Anterior cingulate cortex (tissue), 58 donors: ENCODE results near the gene ZNF160.
A peak's percentile ranks its signal among the peaks of the same experiment; 100 is the strongest.

Source experiments
- DNase-seq, 58 donors: peaks; one replicate each; lab custom pipeline; 2025; lab: John Stamatoyannopoulos, UW

The ZNF160 gene

GRCh38 chr19:53094754-53095575 lies 8.3 kb downstream of the ZNF160 start:
- no peak for DNase-seq

DNA sequence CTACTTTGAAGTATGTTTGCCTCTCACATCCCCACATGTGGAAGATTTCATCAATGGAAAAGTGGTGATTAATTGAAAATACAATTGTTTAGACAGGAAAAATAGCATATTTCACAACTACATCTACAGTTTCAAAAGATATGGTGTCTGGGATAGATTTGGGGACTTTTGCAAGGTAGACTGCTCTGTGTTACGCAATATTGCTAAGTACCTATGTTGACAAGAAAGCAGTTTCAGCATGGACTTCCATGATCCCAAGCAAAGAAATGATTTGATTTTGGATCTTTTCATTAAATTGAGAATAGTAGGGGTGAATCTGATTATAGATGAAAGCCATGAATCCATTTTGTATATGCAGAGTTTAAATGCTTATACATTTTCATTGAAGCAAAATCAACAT lies 10.5 kb downstream of the ZNF160 start:
- no peak for DNase-seq

DNA sequence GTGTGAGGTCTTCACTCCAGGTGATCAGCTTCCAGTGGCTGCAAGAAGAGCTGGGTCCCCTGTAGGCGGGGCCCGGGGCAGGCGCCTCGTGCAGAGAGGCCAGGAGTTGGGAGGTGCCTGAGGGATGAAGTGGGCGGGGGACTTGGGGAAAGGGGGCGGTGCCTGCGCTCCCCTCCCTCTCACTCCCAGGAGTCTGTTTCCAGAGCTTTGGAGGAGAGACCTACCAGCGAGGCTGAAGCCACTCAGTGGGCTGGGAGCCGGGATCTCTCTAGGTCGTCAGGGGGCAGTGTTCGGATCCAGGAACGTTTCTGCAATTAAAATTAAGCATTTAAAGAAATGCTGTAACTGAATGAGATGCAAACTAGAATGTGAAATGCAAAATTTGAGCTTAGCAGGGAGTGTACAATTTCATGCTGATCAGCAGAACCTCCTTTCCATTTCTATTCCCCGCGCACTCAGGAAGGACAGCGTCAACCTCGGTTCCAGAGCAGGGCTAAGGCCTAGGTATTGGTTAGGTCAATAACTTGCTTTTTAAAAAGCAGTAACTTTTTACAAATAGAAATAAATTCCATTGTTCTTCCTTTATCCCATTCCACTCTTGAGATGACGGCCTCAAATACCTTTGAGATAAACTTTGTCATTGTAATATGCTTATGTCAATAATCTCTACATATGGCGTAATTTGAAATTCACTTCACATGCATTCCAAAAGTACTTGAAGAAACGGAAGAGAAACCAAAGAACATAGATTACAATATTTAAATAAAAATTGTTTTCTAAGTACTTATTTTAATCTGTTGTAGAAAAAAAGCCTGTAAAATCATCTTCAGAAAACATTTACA lies 11.6 kb downstream of the ZNF160 start:
- DNase-seq = no peak

DNA sequence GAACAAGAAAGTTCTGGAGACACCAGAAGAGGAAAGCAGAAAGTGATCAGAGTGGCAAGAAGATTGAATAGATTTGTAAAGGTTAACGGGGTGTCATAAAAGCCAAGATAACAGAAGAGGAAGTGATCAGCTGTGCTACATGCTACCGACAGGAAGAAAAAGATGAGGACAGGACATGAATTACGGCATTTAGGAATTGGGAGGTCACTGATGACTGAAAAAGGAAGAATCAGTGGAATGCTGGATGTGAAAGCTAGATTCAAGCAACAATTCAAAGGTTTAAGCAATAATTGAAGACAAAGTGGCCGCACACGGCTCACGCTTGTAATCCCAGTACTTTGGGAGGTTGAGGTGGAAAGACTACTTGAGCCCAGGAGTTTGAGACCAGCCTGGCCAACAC lies 15.1 kb downstream of the ZNF160 start:
- DNase-seq = no peak

- peak in 50 of 58 donors; percentile 1 to 73 (median 35) for DNase-seq
Observed at GRCh38 chr19:53086949-53087348, 16.3 kb downstream of the ZNF160 start.

- DNase-seq = no peak
Observed at GRCh38 chr19:53085496-53085895, 17.7 kb downstream of the ZNF160 start.

GRCh38 chr19:53082929-53083328 lies 20.3 kb downstream of the ZNF160 start:
- no peak for DNase-seq

- DNase-seq = no peak
Observed at GRCh38 chr19:53079313-53079924, 23.8 kb downstream of the ZNF160 start.

DNA sequence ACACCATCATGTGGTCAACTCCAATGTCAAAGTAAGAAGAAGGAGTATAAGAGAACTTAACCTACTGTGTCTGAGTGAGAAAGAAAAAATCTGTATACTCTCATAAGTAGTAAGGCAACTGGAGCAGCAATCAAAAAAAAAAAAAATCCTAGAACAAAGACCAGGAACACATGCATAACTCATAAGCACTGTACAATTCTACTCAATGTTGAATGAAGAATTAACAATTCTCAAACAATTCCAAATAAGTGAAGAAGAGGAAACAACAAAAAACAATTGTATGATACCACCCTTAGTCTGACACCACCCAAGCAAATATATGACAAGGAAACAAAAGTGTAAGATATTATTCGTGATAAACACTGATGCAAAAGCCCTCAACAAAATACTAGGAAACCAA lies 24.6 kb downstream of the ZNF160 start:
- no peak for DNase-seq

- DNase-seq = peak in 53 of 58 donors; percentile 2 to 69 (median 34)
Observed at GRCh38 chr19:53076984-53077383, 26.2 kb downstream of the ZNF160 start.

DNA sequence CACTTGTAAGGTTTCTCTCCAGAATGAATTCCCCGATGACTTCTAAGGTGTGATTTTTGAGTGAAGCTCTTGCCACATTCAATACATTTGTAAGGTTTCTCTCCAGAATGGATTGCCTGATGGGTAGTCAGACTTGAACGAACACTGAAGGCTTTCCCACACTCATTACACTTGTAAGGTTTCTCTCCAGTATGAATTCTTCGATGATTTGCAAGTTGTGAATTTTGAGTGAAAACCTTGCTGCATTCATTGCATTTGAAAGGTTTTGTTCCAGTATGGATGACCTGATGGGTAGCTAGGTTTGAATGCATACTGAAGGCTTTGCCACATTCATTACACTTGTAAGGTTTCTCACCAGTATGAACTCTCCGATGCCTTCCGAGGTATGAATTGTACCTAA lies 34.4 kb downstream of the ZNF160 start:
- no peak for DNase-seq

- DNase-seq = no peak
Observed at GRCh38 chr19:53068199-53068598, 35.0 kb downstream of the ZNF160 start.

GRCh38 chr19:53057904-53058580 lies 45.2 kb downstream of the ZNF160 start:
- DNase-seq = peak in 1 of 58 donors; percentile 6

DNA sequence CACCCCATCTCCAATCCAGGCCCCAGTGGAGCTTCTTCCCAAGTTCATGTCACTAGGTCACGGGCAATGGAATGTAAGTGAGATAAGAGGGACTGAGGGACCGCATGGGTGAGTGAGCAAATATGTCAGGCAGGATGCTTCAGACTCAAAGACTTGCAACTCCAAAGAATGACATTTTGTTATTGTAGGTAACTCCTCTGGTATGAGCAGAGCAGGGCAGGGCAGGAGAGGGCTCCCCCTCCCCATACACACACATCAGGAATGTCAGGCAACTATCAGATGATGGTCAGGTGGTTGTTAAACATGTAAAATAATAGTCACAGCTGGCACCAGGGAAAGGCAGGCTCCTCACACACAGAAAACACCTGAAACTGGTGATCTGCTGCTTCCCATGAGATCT lies 48.1 kb downstream of the ZNF160 start:
- no peak for DNase-seq

GRCh38 chr19:53047379-53047778 lies 55.8 kb downstream of the ZNF160 start:
- no peak for DNase-seq

GRCh38 chr19:53045536-53045935 lies 57.7 kb downstream of the ZNF160 start:
- no peak for DNase-seq

DNA sequence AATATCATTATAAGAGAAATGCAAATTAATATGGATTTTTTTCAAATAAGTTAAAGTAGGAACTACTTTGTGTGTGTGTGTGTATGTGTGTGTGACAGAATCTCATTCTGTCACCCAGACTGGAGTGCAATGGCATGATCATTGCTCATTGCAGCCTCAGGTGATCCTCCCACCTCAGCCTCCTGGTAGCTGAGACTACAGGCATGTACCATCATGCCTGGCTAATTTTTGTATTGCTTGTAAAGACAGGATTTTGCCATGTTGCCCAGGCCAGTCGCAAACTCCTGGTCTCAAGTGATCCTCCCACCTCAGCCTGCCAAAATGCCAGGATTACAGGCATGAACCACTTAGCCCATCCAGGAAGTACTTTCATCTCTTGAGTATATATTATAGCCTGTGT lies 61.9 kb downstream of the ZNF160 start:
- DNase-seq = no peak

DNA sequence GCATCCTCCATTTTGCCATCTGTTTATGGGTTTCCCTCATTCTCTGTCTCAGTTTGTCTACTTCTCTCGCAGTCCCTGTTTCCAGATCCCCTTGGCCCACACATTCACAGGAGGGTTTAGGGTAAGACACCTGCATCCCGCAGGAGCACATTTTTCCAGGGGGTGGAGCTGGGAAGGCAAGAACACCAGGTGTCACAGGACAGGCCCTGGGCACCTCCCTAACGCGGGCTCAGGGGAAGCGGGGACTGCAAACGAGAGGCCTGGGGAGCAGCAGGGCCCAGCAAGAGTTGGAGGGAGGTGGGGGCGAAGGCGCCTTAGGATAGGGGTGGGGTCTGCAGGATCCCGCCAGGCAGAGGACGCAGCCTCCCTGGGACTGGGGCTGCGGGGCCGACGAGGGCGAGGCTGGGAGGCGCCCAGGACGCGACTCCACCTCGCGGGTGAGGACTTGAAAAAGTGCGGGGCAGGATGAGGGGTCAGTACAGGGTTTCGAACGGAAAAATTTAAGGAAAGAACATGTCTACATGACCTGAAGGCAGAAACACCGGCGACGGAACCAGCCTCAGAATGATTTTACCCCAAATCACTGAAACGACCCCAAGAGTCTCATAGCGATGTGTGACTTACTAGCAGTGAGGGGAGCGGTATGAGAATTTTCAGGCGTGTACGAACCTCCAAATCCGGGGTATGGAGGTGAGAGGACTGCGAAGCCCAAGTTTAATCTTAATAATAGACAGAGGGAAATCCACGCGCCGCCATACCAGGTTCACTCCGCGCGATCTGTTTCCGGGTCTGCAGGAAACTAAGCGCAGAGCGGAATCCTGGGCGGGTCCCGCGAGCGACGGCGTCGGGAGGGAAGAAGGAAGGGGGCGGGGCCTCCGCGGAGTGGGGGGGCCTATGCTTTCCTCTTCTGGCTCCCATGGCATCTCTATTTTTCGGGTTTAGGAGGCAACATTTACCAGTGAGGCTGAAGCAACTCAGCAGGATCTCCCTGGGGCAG lies 65.8 kb downstream of the ZNF160 start:
- DNase-seq = peak in 26 of 58 donors; percentile 1 to 60 (median 5)

DNA sequence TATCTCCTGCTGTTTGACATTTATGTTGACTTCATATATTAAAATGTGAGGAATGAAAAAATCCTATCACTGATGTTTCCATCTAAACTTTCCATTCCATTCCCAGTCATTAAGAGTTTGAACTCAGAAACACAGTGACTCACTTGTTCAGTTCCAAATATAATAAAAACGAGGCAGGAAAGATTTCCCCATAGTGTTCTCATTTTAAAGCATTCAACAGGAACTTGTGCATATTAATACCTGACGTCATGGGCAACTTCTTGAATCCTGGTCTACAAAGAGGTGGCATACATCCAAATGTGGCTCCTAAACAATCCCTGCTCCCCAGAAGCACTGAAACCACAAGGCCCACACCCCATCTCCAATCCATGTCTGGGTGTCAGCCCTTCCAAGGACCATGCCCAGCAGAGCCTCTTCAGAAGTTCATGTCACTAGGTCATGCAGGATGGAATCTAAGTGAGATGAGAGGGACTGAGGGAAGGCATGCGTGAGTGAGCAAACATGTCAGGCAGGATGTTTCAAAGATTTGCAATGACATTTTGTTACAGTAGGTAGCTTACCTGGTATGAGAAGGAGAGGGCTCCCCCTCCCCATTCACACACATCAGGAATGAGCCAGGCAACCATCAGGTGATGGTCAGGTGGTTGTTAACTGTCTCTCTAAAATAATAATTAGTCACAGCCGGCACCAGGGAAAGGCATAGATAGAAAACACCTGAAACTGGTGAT lies 68.1 kb downstream of the ZNF160 start:
- no peak for DNase-seq
